HCT116 (cell line): ENCODE data around the gene MXRA7. TPM values are rescaled to one million over a fixed set of nuclear protein-coding genes. Genes with fewer than 3 reads are reported as not detected.

ENCODE experiments used
- ATAC-seq: fragments of 200-7000 bp; cut with Tn5 transposase; 2 replicates; pipeline ENCODE4 v1.9.1; 2020; ENCODE audit warnings: mild to moderate bottlenecking, moderate library complexity
- BruUV-seq: library from RNA; stranded (reverse); fragments of 400-500 nt; replicated peaks from 2 replicates; lab custom pipeline; 2021; lab: Mats Ljungman, UMichigan
- CTCF ChIA-PET: fragments of 300-600 bp; sonication (Branson Sonifier 250); formaldehyde crosslinking; loops from one replicate; lab custom pipeline; 2021; ENCODE audit warnings: antibody characterized with exemption; lab: Charles Lee
- POLR2A ChIA-PET: fragments of 300-600, 350-600 bp; sonication (Branson Sonifier 250); formaldehyde crosslinking; loops from one replicate; lab custom pipeline; 2021; ENCODE audit warnings: antibody characterized with exemption; lab: Charles Lee
- RAD21 ChIA-PET, 2 experiments: fragments of 300-600 bp; sonication (Branson Sonifier 250); formaldehyde crosslinking; loops; one replicate each; lab custom pipeline; 2023; ENCODE audit warnings: low total read pairs in 2 of 2; ENCODE audit not compliant: uncharacterized antibody in 2 of 2, unreplicated experiment in 2 of 2, low non-redundant PET in 1 of 2; lab: Charles Lee
- DNase-seq: peaks from one replicate; pipeline ENCODE4 v3.0.0-alpha.2; 2010; ENCODE audit warnings: low read depth, low spot score
- H2AFZ ChIP-seq: fragments of 200-600 bp; shearing (Covaris generic), sonication (generic); 2 replicates; pipeline ENCODE4 v1.6.1; 2017; ENCODE audit warnings: low read depth, mixed run types, mixed read lengths, antibody characterized with exemption, low read length; ENCODE audit not compliant: poor library complexity, severe bottlenecking
- H3K27ac ChIP-seq: 2 replicates; pipeline ENCODE4 v1.5.1; 2012; ENCODE audit warnings: low read depth, low read length
- H3K27me3 ChIP-seq: fragments of 200-600 bp; sonication (generic); 2 replicates; pipeline ENCODE4 v1.6.1; 2016; ENCODE audit warnings: mixed run types, low read length, mixed read lengths; ENCODE audit not compliant: insufficient read depth
- H3K36me3 ChIP-seq, 2 experiments: fragments of 200-500 bp in 1 of 2; fragments of 200-600 bp in 1 of 2; sonication (Bioruptor generic) in 1 of 2; sonication (generic) in 1 of 2; 2 replicates each; pipeline versions ENCODE4 v1.5.1 to v1.6.1; 2014 to 2016; ENCODE audit warnings: low read length in 2 of 2, inconsistent platforms in 1 of 2, mixed read lengths in 1 of 2, mixed run types in 1 of 2; ENCODE audit not compliant: insufficient read depth in 2 of 2, control insufficient read depth in 1 of 2
- H3K4me1 ChIP-seq, 2 experiments: fragments of 200-600 bp in 1 of 2; sonication (generic) in 1 of 2; 2 replicates each; pipeline versions ENCODE4 v1.5.1 to v1.6.1; 2012 to 2017; ENCODE audit warnings: low read length in 2 of 2, inconsistent platforms in 1 of 2, mild to moderate bottlenecking in 1 of 2, mixed read lengths in 1 of 2, mixed run types in 1 of 2, moderate library complexity in 1 of 2; ENCODE audit not compliant: insufficient read depth in 2 of 2, control insufficient read depth in 1 of 2
- H3K4me2 ChIP-seq: fragments of 200-600 bp; sonication (generic); 2 replicates; pipeline ENCODE4 v1.6.1; 2017; ENCODE audit warnings: mixed run types, low read length, mixed read lengths
- H3K4me3 ChIP-seq, 2 experiments: fragments of 200-600 bp in 1 of 2; sonication (generic) in 1 of 2; replicated peaks in 1 of 2; 2 replicates each; pipeline ENCODE4 v1.5.1; 2011 to 2016; ENCODE audit warnings: low read length in 2 of 2, control low read depth in 1 of 2, low read depth in 1 of 2, mild to moderate bottlenecking in 1 of 2, mixed read lengths in 1 of 2, mixed run types in 1 of 2
- H3K79me2 ChIP-seq: fragments of 200-600 bp; sonication (generic); 2 replicates; pipeline ENCODE4 v1.6.1; 2017; ENCODE audit warnings: mild to moderate bottlenecking, mixed run types, low read length, moderate library complexity, mixed read lengths; ENCODE audit not compliant: insufficient read depth
- H3K9ac ChIP-seq: fragments of 200-600 bp; sonication (generic); 2 replicates; pipeline ENCODE4 v1.6.1; 2016; ENCODE audit warnings: low read length, mixed read lengths
- H3K9me2 ChIP-seq: fragments of 200-600 bp; sonication (generic), shearing (Covaris generic); 2 replicates; pipeline ENCODE4 v1.6.1; 2017; ENCODE audit warnings: mixed run types, mild to moderate bottlenecking, moderate library complexity; ENCODE audit not compliant: insufficient read depth
- H3K9me3 ChIP-seq, 2 experiments: fragments of 200-500 bp in 1 of 2; fragments of 200-600 bp in 1 of 2; sonication (Bioruptor generic) in 1 of 2; sonication (generic) in 1 of 2; 2 replicates each; pipeline ENCODE4 v1.6.1; 2014 to 2017; ENCODE audit warnings: low read length in 2 of 2, mixed read lengths in 2 of 2, inconsistent platforms in 1 of 2, low read depth in 1 of 2, mild to moderate bottlenecking in 1 of 2, mixed run types in 1 of 2, moderate library complexity in 1 of 2; ENCODE audit not compliant: control insufficient read depth in 1 of 2, insufficient read depth in 1 of 2
- H4K20me1 ChIP-seq: fragments of 200-600 bp; sonication (generic), shearing (Covaris generic); 2 replicates; pipeline ENCODE4 v1.6.1; 2017; ENCODE audit warnings: mixed run types, mild to moderate bottlenecking, moderate library complexity; ENCODE audit not compliant: insufficient read depth
- ELF1 ChIP-seq: IDR thresholded peaks from 2 replicates; pipeline ENCODE4 v1.6.1; 2012; ENCODE audit warnings: low read depth, borderline replicate concordance
- FOSL1 ChIP-seq: IDR thresholded peaks from 2 replicates; pipeline ENCODE4 v1.6.1; 2012; ENCODE audit warnings: low read depth
- JUND ChIP-seq: IDR thresholded peaks from 2 replicates; pipeline ENCODE4 v1.6.1; 2012
- SIN3A ChIP-seq: IDR thresholded peaks from 2 replicates; pipeline ENCODE4 v1.6.1; 2012; ENCODE audit warnings: low read depth
- TCF7L2 ChIP-seq: IDR thresholded peaks from 2 replicates; pipeline ENCODE4 v1.7.0; 2011; ENCODE audit warnings: borderline replicate concordance, inconsistent platforms; ENCODE audit not compliant: insufficient read depth, insufficient read length; ENCODE audit errors: extremely low read depth
- YY1 ChIP-seq: IDR thresholded peaks from 2 replicates; pipeline ENCODE4 v1.6.1; 2011; ENCODE audit warnings: low read length, low read depth, moderate library complexity, mild to moderate bottlenecking; ENCODE audit not compliant: insufficient replicate concordance; ENCODE audit errors: extremely low read depth
- ZNF274 ChIP-seq: fragments of 200-500 bp; sonication (Bioruptor generic); IDR thresholded peaks from 2 replicates; pipeline ENCODE4 v1.6.1; 2014; ENCODE audit warnings: mild to moderate bottlenecking, low read depth, low read length, inconsistent platforms
- intact Hi-C: fragments of 100-400 bp; cut with micrococcal nuclease; formaldehyde crosslinking; loops from 2 replicates; pipeline ENCODE4 v1.10.0; 2022
- total RNA-seq: library from RNA; stranded (reverse); gene quantifications from one replicate; pipeline ENCODE4 v1.2.1, GENCODE V29; 2021; ENCODE audit not compliant: unreplicated experiment
- TF ChIP-seq, protein P1 (sequence below): IDR thresholded peaks from 2 replicates; pipeline ENCODE4 v1.6.1; 2011; ENCODE audit warnings: mild to moderate bottlenecking, low read length, moderate library complexity; ENCODE audit not compliant: insufficient replicate concordance; ENCODE audit errors: extremely low read depth
- TF ChIP-seq, protein P2 (sequence below): IDR thresholded peaks from 2 replicates; pipeline ENCODE4 v1.6.1; 2012
- TF ChIP-seq, protein P3 (sequence below), 3 experiments: fragments of 200-600 bp in 1 of 3; sonication (generic) in 1 of 3; IDR thresholded peaks in 2 of 3; conservative IDR thresholded peaks in 1 of 3; 2 replicates each; pipeline ENCODE4 v1.5.1; 2012 to 2017; ENCODE audit warnings: low read depth in 2 of 3, low read length in 2 of 3, antibody characterized with exemption in 1 of 3, borderline replicate concordance in 1 of 3, control low read depth in 1 of 3, mild to moderate bottlenecking in 1 of 3, mixed read lengths in 1 of 3, mixed run types in 1 of 3, moderate library complexity in 1 of 3; ENCODE audit not compliant: insufficient read depth in 1 of 3

Gene MXRA7
- total RNA-seq, 1 experiment from 2014 or later = 57.1 TPM

DNA sequence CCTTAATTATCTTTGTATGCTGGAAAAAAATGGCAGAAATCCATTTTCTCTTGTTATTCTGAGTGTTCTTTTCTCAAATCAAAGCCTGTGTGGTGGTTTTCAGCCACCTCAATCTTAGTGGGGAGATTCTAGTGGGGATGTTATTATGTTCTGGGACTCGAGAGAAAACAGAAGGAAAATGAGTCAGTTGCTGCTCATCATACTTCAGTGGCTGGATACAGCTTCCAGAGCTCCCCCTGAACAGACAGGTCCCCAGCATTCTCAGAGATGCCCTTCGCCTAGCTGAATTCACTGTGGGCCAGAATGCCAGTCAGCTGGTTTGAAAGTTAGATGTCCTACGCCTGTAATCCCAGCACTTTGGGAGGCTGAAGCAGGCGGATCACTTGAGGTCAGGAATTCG is 75.7 kb downstream of the MXRA7 start (continued):
- TF ChIP-seq, protein P1, sequence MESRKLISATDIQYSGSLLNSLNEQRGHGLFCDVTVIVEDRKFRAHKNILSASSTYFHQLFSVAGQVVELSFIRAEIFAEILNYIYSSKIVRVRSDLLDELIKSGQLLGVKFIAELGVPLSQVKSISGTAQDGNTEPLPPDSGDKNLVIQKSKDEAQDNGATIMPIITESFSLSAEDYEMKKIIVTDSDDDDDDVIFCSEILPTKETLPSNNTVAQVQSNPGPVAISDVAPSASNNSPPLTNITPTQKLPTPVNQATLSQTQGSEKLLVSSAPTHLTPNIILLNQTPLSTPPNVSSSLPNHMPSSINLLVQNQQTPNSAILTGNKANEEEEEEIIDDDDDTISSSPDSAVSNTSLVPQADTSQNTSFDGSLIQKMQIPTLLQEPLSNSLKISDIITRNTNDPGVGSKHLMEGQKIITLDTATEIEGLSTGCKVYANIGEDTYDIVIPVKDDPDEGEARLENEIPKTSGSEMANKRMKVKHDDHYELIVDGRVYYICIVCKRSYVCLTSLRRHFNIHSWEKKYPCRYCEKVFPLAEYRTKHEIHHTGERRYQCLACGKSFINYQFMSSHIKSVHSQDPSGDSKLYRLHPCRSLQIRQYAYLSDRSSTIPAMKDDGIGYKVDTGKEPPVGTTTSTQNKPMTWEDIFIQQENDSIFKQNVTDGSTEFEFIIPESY = no peak
- TF ChIP-seq, protein P2, sequence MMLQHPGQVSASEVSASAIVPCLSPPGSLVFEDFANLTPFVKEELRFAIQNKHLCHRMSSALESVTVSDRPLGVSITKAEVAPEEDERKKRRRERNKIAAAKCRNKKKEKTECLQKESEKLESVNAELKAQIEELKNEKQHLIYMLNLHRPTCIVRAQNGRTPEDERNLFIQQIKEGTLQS = no peak

DNA sequence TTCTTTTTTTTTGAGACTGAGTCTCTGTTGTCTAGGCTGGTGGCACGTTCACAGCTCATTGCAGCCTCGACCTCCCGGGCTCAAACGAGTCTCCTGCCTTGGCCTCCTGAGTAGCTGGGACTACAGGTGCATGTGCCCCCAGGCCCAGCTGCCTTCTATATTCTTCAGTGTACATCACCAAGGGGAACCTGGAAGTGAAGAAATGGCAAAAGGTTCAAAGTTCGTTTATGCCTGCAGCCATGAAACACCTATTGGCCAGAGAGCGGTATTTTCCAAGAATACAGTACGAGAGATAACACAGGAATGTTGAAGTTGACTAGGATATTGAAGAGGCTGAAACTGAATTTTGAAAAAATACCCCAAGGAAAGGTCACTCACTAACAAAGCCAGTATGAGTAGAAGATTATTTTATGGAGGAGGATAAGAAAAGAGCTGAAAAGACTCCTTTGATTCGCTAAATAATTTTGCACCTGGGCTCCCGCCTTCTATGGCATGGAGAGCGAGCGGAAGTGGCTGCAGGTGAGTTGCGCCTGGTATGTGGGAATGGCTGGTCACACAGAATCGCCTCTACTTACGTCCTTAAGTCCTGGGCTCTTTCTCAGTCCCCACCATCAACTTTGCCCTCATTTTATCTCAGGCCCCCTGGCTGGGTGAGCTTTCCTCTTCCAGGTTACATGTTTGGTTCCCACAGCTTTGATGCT is 77.0 kb downstream of the MXRA7 start:
- Histone ChIP-seq H3K36me3 (no peaks in the 10 kb centered on the region), H3K79me2 (no peaks in the 10 kb centered on the region), H4K20me1 (no peaks in the 10 kb centered on the region), H3K4me2 (no peak overlapping the region), H3K27ac (no peak overlapping the region), H3K9me2 (no peaks in the 10 kb centered on the region), H3K9ac (no peak overlapping the region), H3K27me3 (no peaks in the 10 kb centered on the region), H3K4me1 (no peaks in the 10 kb centered on the region; a peak in 1 of 4 replicates), H3K9me3 (no peaks in the 10 kb centered on the region), H3K4me3 (no peak overlapping the region), H2AFZ (no peak overlapping the region)
- RAD21 ChIA-PET = no interaction called here
- BruUV-seq = no TSS peak
- POLR2A ChIA-PET = interaction anchor here (1.2 kb wide), 1 partner anchor 21 kb away, joined by 3 read pairs; no protein-coding TSS in a partner anchor
- no peak for ATAC-seq
- TF ChIP-seq SIN3A (no peak), YY1 (no peak), ELF1 (no peak), JUND (no peak), ZNF274 (no peak), FOSL1 (no peak), TCF7L2 (no peak)
- TF ChIP-seq, protein P3, sequence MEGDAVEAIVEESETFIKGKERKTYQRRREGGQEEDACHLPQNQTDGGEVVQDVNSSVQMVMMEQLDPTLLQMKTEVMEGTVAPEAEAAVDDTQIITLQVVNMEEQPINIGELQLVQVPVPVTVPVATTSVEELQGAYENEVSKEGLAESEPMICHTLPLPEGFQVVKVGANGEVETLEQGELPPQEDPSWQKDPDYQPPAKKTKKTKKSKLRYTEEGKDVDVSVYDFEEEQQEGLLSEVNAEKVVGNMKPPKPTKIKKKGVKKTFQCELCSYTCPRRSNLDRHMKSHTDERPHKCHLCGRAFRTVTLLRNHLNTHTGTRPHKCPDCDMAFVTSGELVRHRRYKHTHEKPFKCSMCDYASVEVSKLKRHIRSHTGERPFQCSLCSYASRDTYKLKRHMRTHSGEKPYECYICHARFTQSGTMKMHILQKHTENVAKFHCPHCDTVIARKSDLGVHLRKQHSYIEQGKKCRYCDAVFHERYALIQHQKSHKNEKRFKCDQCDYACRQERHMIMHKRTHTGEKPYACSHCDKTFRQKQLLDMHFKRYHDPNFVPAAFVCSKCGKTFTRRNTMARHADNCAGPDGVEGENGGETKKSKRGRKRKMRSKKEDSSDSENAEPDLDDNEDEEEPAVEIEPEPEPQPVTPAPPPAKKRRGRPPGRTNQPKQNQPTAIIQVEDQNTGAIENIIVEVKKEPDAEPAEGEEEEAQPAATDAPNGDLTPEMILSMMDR (IDR thresholded peaks at IDR 0.05 in 2 of 3, conservative IDR thresholded peaks at IDR 0.05 in 1 of 3; ENCODE audit: borderline replicate concordance in 1 of 3, insufficient read depth in 1 of 3, low read depth in 2 of 3, low read length in 2 of 3) = no peak
- intact Hi-C loops = no loop called here
- DNase-seq = no peak
- CTCF ChIA-PET = interaction anchor here (1.5 kb wide), 1 partner anchor 10 kb away, joined by 5 read pairs; no protein-coding TSS in a partner anchor
